Kidney (tissue), 14 donors: ENCODE measurements around the gene ATXN7L1. TPM values are rescaled to one million over a fixed set of nuclear protein-coding genes. Genes with fewer than 3 reads are reported as not detected.

Source experiments
- DNase-seq, 5 donors: peaks; one replicate each; pipeline ENCODE4 v3.0.0-alpha.2; 2013 to 2020
- FAIRE-seq: peaks from 2 replicates; lab custom pipeline; 2012; peaks lifted over from hg19 to GRCh38; lab: Jason Lieb, UNC
- H3K27ac ChIP-seq, 2 donors: one replicate each; pipeline ENCODE4 v1.7.0; 2013; ENCODE audit warnings: low read depth in 2 of 2, low read length in 2 of 2, inconsistent platforms in 1 of 2
- H3K27me3 ChIP-seq: one replicate; pipeline ENCODE4 v1.7.1; 2013; ENCODE audit warnings: low read length, inconsistent platforms; ENCODE audit not compliant: control insufficient read depth, insufficient read depth
- H3K36me3 ChIP-seq, 3 donors: one replicate each; pipeline versions ENCODE4 v1.7.0 to v1.7.1; 2013; ENCODE audit warnings: low read length in 3 of 3, control low read depth in 1 of 3, inconsistent platforms in 1 of 3; ENCODE audit not compliant: insufficient read depth in 3 of 3, control insufficient read depth in 2 of 3
- H3K4me1 ChIP-seq, 3 donors: one replicate each; pipeline versions ENCODE4 v1.7.0 to v1.7.1; 2013; ENCODE audit warnings: low read length in 3 of 3, inconsistent platforms in 1 of 3, low read depth in 1 of 3; ENCODE audit not compliant: control insufficient read depth in 2 of 3, insufficient read depth in 2 of 3
- H3K4me3 ChIP-seq, 3 donors: one replicate each; pipeline versions ENCODE4 v1.7.0 to v1.8.1; 2013; ENCODE audit warnings: low read length in 3 of 3, control low read depth in 1 of 3, inconsistent platforms in 1 of 3
- H3K9ac ChIP-seq, 3 donors: one replicate each; pipeline versions ENCODE4 v1.7.0 to v1.7.1; 2013; ENCODE audit warnings: low read length in 3 of 3, control low read depth in 1 of 3, inconsistent platforms in 1 of 3
- H3K9me3 ChIP-seq, 3 donors: one replicate each; pipeline versions ENCODE4 v1.7.0 to v1.7.1; 2013; ENCODE audit warnings: low read length in 3 of 3, control low read depth in 1 of 3, inconsistent platforms in 1 of 3; ENCODE audit not compliant: control insufficient read depth in 2 of 3, insufficient read depth in 1 of 3
- intact Hi-C: fragments of 100-400 bp; cut with DNase I; formaldehyde crosslinking; loops from one replicate; pipeline ENCODE4 v1.11.1; 2022
- polyA plus RNA-seq: library from polyadenylated mRNA; stranded (reverse); fragments of 350-450 nt; fragmentation: Illumina TruSeq; extraction: RNeasy Lipid Tissue Mini Kit (QIAGEN cat#74804); gene quantifications from one replicate; pipeline ENCODE4 v1.2.3, GENCODE V29; 2014; ENCODE audit warnings: low read depth, low replicate concordance; ENCODE audit not compliant: insufficient read depth
- total RNA-seq: library from RNA; stranded (reverse); fragmentation: NEBNext Ultra II Directional; extraction: Animal tissue kit (Norgen Biotek cat#: 25700); gene quantifications from one replicate; pipeline ENCODE4 v1.2.1, GENCODE V29; 2021
- TF ChIP-seq, protein P1 (sequence below): IDR thresholded peaks from 3 replicates; pipeline ENCODE4 v1.5.1; 2012; ENCODE audit warnings: mild to moderate bottlenecking, moderate library complexity, borderline replicate concordance; ENCODE audit not compliant: insufficient read depth; ENCODE audit errors: extremely low read depth
- donor health status: control.
- donor health status: control.
- donor health status: control.
- donor health status: control.
- donor health status: control.
- donor health status: DM: yes; HTN: yes; CAD: no.
- donor health status: Normal renal cell carcinoma (clear cell type).

The ATXN7L1 gene
- total and polyA plus RNA-seq, 2 donors from 2014 or later: 12.5 to 18.5 TPM

DNA sequence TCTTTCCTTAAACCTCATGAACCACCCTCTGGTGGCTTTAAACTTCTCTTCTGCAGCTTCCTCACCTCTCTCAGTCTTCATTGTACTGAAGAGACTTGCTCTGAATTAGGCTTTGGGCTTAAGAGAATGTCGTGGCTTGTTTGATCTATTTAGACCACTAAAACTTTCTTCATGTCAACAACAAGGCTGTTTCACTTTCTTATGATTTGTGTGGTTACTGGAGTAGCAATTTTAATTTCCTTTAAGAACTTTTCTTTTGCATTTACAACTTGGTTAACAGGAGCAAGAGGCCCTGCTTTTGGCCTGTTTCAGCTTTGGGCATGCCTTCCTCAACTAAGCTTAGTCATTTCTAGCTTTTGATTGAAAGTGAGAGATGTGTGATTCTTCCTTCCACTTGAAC is 48.5 kb upstream of the ATXN7L1 start:
- Histone ChIP-seq H3K4me1 (no peaks in the 10 kb centered on the region), H3K27me3 (no peaks in the 10 kb centered on the region), H3K27ac (no peak overlapping the region), H3K9me3 (peaks cover 0 to 7% (median 0%) of the 10 kb centered on the region in 3 donors), H3K4me3 (no peak overlapping the region), H3K36me3 (no peaks in the 10 kb centered on the region), H3K9ac (no peak overlapping the region)
- TF ChIP-seq, protein P1, sequence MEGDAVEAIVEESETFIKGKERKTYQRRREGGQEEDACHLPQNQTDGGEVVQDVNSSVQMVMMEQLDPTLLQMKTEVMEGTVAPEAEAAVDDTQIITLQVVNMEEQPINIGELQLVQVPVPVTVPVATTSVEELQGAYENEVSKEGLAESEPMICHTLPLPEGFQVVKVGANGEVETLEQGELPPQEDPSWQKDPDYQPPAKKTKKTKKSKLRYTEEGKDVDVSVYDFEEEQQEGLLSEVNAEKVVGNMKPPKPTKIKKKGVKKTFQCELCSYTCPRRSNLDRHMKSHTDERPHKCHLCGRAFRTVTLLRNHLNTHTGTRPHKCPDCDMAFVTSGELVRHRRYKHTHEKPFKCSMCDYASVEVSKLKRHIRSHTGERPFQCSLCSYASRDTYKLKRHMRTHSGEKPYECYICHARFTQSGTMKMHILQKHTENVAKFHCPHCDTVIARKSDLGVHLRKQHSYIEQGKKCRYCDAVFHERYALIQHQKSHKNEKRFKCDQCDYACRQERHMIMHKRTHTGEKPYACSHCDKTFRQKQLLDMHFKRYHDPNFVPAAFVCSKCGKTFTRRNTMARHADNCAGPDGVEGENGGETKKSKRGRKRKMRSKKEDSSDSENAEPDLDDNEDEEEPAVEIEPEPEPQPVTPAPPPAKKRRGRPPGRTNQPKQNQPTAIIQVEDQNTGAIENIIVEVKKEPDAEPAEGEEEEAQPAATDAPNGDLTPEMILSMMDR: no peak
- intact Hi-C loops: no loop called here
- FAIRE-seq: no peak
- DNase-seq: no peak

DNA sequence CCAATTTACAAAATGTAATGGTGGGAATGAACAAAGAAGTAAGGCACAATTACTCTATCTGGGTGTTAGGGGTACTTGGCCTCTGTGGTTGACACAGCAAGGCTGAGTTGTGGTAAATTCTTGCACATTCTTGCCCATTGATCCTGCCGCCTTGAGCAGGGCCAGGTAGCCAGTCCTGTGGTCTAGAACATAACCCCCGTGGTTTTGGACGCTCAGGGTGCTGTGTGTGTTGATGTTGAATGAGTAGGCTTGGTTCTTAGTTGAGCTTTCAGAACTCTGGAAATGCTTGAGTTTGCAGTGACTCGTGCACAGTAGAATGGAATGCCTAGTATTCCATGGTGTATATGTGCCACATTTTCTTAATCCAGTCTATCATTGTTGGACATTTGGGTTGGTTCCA is 44.4 kb upstream of the ATXN7L1 start:
- Histone ChIP-seq H3K27ac (no peak overlapping the region), H3K4me1 (no peaks in the 10 kb centered on the region), H3K36me3 (no peaks in the 10 kb centered on the region), H3K27me3 (no peaks in the 10 kb centered on the region), H3K4me3 (no peak overlapping the region), H3K9ac (no peak overlapping the region), H3K9me3 (peaks cover 0 to 7% (median 0%) of the 10 kb centered on the region in 3 donors)
- intact Hi-C loops: no loop called here
- DNase-seq (no peak), FAIRE-seq (no peak)
- TF ChIP-seq, protein P1: no peak

DNA sequence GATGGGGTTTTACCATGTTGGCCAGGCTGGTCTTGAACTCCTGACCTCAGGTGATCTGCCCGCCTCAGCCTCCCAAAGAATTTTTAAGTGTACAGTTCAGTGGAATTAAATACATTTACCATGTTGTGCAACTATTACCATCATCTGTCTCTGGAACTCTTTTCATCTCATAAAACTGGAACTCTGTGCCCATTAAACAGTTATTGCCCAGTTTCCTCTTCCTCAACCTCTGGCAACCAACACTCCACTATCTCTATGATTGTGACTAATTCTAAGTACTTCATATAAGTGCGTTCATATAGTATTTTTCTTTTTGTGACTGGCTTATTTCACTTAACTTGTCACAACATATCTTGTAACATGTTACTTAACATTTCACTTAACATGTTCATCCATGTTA is 41.3 kb upstream of the ATXN7L1 start:
- FAIRE-seq: no peak
- H3K27ac ChIP-seq: no peak overlapping the region
- H3K9ac ChIP-seq: no peak overlapping the region
- TF ChIP-seq, protein P1: no peak
- DNase-seq: no peak
- no peaks in the 10 kb centered on the region for H3K36me3 ChIP-seq
- intact Hi-C loops: no loop called here
- H3K9me3 ChIP-seq: no peaks in the 10 kb centered on the region
- H3K27me3 ChIP-seq: no peaks in the 10 kb centered on the region
- no peaks in the 10 kb centered on the region for H3K4me1 ChIP-seq
- no peak overlapping the region for H3K4me3 ChIP-seq

DNA sequence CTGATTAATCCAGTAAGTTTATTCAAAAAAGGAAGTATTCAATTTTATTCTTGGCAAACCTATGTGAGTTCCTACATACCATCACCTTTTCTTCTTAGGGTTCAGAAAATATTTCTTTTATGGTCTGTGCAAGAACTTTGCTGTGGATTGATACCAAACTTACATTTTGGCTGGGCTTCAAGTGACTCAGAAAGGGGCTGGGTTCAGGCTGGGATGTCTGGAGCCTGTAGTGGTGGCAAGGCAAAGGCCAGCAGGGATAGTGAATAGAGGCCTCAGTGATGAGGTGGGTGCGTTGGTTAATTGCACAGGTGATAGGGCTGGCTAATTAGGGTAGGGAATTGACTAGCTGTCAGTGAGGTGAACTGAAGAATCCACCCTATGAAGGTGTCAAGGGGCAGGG is 40.2 kb upstream of the ATXN7L1 start:
- no peak overlapping the region for H3K9ac ChIP-seq
- no peaks in the 10 kb centered on the region for H3K27me3 ChIP-seq
- FAIRE-seq (no peak), DNase-seq (no peak)
- TF ChIP-seq, protein P1: no peak
- intact Hi-C loops: no loop called here
- H3K36me3 ChIP-seq: no peaks in the 10 kb centered on the region
- H3K9me3 ChIP-seq: no peaks in the 10 kb centered on the region
- no peak overlapping the region for H3K4me3 ChIP-seq
- no peaks in the 10 kb centered on the region for H3K4me1 ChIP-seq
- H3K27ac ChIP-seq: no peak overlapping the region
